ENCODE data around the gene PUS1. TPM values are rescaled to one million over a fixed set of nuclear protein-coding genes. Genes with fewer than 3 reads are reported as not detected.

Gene PUS1
- total and polyA plus RNA-seq, 7 donors = 11.7 to 46.8 (median 20.1) TPM

DNA sequence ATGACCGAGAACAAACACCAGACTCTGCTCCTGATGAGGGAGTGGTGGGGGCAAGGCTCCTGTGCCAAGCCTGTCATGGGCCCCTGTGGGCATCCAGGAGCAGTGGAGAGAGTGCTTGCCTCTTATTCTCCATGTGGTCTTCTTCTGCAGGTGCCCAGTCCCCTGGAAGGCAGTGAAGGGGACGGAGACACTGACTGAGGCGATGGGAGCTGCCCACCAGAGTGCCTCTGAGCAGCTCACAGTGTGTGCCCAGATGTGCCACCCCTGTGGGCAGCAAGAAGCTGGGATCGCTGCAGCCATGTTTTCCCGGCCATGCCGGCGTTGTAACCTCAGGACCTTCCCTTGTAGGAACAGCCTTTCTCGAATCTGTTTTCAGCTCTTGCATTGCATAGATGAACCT lies 14.3 kb downstream of the PUS1 start:
- DNase-seq = no peak
- 94 to 98% (median 95%) methylated on average over 8 of the region's 8 CpGs for WGBS, 3 donors
- intact Hi-C loops (cut with DNase I) = no loop called here
- no peak overlapping the region for H3K27ac ChIP-seq
- ATAC-seq = no peak
- H3K9me3 ChIP-seq = no peaks in the 10 kb centered on the region
- no peaks in the 10 kb centered on the region for H3K4me1 ChIP-seq
- TF ChIP-seq, protein P1, sequence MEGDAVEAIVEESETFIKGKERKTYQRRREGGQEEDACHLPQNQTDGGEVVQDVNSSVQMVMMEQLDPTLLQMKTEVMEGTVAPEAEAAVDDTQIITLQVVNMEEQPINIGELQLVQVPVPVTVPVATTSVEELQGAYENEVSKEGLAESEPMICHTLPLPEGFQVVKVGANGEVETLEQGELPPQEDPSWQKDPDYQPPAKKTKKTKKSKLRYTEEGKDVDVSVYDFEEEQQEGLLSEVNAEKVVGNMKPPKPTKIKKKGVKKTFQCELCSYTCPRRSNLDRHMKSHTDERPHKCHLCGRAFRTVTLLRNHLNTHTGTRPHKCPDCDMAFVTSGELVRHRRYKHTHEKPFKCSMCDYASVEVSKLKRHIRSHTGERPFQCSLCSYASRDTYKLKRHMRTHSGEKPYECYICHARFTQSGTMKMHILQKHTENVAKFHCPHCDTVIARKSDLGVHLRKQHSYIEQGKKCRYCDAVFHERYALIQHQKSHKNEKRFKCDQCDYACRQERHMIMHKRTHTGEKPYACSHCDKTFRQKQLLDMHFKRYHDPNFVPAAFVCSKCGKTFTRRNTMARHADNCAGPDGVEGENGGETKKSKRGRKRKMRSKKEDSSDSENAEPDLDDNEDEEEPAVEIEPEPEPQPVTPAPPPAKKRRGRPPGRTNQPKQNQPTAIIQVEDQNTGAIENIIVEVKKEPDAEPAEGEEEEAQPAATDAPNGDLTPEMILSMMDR (IDR thresholded peaks at IDR 0.05) = no peak
- no peaks in the 10 kb centered on the region for H3K27me3 ChIP-seq (ENCODE audit: insufficient read depth in 3 of 3, low read length in 2 of 3)
- H3K36me3 ChIP-seq (ENCODE audit: insufficient read depth in 1 of 2, low read depth in 1 of 2) = peaks cover 3 to 63% of the 10 kb centered on the region in 2 donors
- no peak overlapping the region for H3K4me3 ChIP-seq

- intact Hi-C loops (cut with DNase I) = no loop called here
- H3K4me3 ChIP-seq = no peak overlapping the region
- H3K9me3 ChIP-seq = no peaks in the 10 kb centered on the region
- TF ChIP-seq, protein P1 (IDR thresholded peaks at IDR 0.05) = no peak
- no peak overlapping the region for H3K27ac ChIP-seq
- WGBS, 3 donors = 95 to 97% (median 97%) methylated on average over 10 of the region's 10 CpGs
- peaks cover 3 to 62% of the 10 kb centered on the region in 2 donors for H3K36me3 ChIP-seq (ENCODE audit: insufficient read depth in 1 of 2, low read depth in 1 of 2)
- ATAC-seq (no peak), DNase-seq (no peak)
- no peaks in the 10 kb centered on the region for H3K4me1 ChIP-seq
- no peaks in the 10 kb centered on the region for H3K27me3 ChIP-seq (ENCODE audit: insufficient read depth in 3 of 3, low read length in 2 of 3)
Measured at GRCh38 chr12:131943876-131944275, 14.8 kb downstream of the PUS1 start.

DNA sequence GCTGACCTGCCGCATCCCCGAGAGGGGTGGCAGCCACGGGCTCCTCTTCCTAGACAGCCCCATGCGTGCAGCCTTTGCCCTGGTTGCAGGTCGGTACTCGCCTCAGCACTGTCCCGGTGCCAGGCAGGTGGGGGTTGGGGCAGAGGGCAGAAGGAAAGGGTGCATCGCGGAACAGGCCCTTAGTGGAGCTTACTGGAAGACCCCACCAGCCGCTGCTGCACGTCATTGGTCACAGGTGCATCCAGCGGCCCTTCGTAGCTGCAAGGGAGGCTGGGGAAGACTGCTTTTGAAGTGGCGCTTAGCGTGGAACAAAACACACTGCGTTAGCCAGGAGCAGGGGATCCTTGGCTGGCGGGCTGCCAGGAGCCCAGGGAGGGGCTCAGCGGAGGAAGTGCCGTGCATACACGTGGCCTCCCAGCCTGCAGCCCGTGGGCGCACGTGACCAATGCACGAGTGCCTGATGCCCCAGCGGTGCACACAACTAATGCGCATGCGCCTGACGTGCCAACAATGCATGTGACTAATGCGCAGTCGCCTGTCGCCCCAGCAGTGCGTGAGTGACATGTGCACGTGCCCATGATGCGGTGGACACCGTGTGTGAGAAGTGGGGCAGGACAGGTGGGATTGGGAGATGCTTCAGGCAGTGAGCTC lies 15.7 kb downstream of the PUS1 start:
- Histone ChIP-seq H3K36me3 (ENCODE audit: insufficient read depth in 1 of 2, low read depth in 1 of 2) (peaks cover 3 to 54% of the 10 kb centered on the region in 2 donors), H3K9me3 (no peaks in the 10 kb centered on the region), H3K4me1 (no peaks in the 10 kb centered on the region), H3K27me3 (ENCODE audit: insufficient read depth in 3 of 3, low read length in 2 of 3) (no peaks in the 10 kb centered on the region), H3K4me3 (no peak overlapping the region), H3K27ac (no peak overlapping the region)
- intact Hi-C loops (cut with DNase I) = loop anchor here in 1 of 2 donors (5.0 kb wide), 1 partner anchor 47 kb away; no protein-coding TSS in a partner anchor
- ATAC-seq (no peak), DNase-seq (no peak)
- WGBS, 3 donors = 89 to 94% (median 90%) methylated on average over 35 of the region's 35 CpGs
- TF ChIP-seq, protein P1 (IDR thresholded peaks at IDR 0.05) = no peak

GRCh38 chr12:131946757-131947156 lies 17.7 kb downstream of the PUS1 start:
- no peak overlapping the region for H3K4me3 ChIP-seq
- peaks cover 8% of the 10 kb centered on the region for H3K4me1 ChIP-seq
- no peaks in the 10 kb centered on the region for H3K27me3 ChIP-seq (ENCODE audit: insufficient read depth in 3 of 3, low read length in 2 of 3)
- 56 to 67% (median 58%) methylated on average over 6 of the region's 6 CpGs for WGBS, 3 donors
- ATAC-seq = no peak
- TF ChIP-seq, protein P1 (IDR thresholded peaks at IDR 0.05) = no peak
- intact Hi-C loops (cut with DNase I) = loop anchor here in 1 of 2 donors (5.0 kb wide), 1 partner anchor 49 kb away; no protein-coding TSS in a partner anchor
- H3K9me3 ChIP-seq = no peaks in the 10 kb centered on the region
- H3K36me3 ChIP-seq (ENCODE audit: insufficient read depth in 1 of 2, low read depth in 1 of 2) = peaks cover 0 to 34% of the 10 kb centered on the region in 2 donors
- no peak overlapping the region for H3K27ac ChIP-seq
- no peak for DNase-seq
